H9 (cell line): ENCODE results near the gene MALT1. TPM values are rescaled to one million over a fixed set of nuclear protein-coding genes. Genes with fewer than 3 reads are reported as not detected.

Experiments
- DNase-seq: peaks from one replicate; pipeline ENCODE4 v3.0.0-alpha.2; 2017
- H2AFZ ChIP-seq: one replicate; pipeline ENCODE4 v1.6.1; 2013; ENCODE audit warnings: mild to moderate bottlenecking, low read length, control low read depth, moderate library complexity
- H2AK5ac ChIP-seq: 2 replicates; pipeline ENCODE4 v1.6.1; 2013; ENCODE audit warnings: low read length, control low read depth, mixed read lengths; ENCODE audit not compliant: insufficient read length
- H2BK120ac ChIP-seq: one replicate; pipeline ENCODE4 v1.6.1; 2013; ENCODE audit warnings: low read depth, mild to moderate bottlenecking, low read length, control low read depth, inconsistent platforms; ENCODE audit not compliant: poor library complexity, severe bottlenecking
- H2BK12ac ChIP-seq: 2 replicates; pipeline ENCODE4 v1.6.1; 2013; ENCODE audit warnings: low read length, control low read depth, mixed read lengths, low read depth; ENCODE audit not compliant: insufficient read length
- H2BK15ac ChIP-seq: 2 replicates; pipeline ENCODE4 v1.6.1; 2013; ENCODE audit warnings: low read depth, low read length, control low read depth
- H2BK20ac ChIP-seq: one replicate; pipeline ENCODE4 v1.6.1; 2013; ENCODE audit warnings: low read depth, mild to moderate bottlenecking, low read length, control low read depth, inconsistent platforms; ENCODE audit not compliant: poor library complexity, severe bottlenecking
- H2BK5ac ChIP-seq: 2 replicates; pipeline ENCODE4 v1.6.1; 2013; ENCODE audit warnings: low read length, control low read depth, mixed read lengths; ENCODE audit not compliant: insufficient read length
- H3K14ac ChIP-seq: 2 replicates; pipeline ENCODE4 v1.6.1; 2013; ENCODE audit warnings: low read length, control low read depth; ENCODE audit not compliant: insufficient read depth
- H3K18ac ChIP-seq: 2 replicates; pipeline ENCODE4 v1.6.1; 2013; ENCODE audit warnings: low read depth, mild to moderate bottlenecking, mixed read lengths, low read length, control low read depth; ENCODE audit not compliant: insufficient read length
- H3K23ac ChIP-seq: 2 replicates; pipeline ENCODE4 v1.6.1; 2013; ENCODE audit warnings: low read length, control low read depth, mixed read lengths, low read depth; ENCODE audit not compliant: insufficient read length
- H3K23me2 ChIP-seq: 2 replicates; pipeline ENCODE4 v1.6.1; 2013; ENCODE audit warnings: low read depth, mild to moderate bottlenecking, mixed read lengths, low read length, control low read depth; ENCODE audit not compliant: insufficient read length, poor library complexity, severe bottlenecking
- H3K27ac ChIP-seq: 2 replicates; pipeline ENCODE4 v1.5.1; 2013; ENCODE audit warnings: low read length, control low read depth, mixed read lengths, low read depth; ENCODE audit not compliant: insufficient read length
- H3K27me3 ChIP-seq: 2 replicates; pipeline ENCODE4 v1.6.1; 2013; ENCODE audit warnings: low read length, control low read depth, inconsistent platforms; ENCODE audit not compliant: insufficient read depth
- H3K4ac ChIP-seq: 2 replicates; pipeline ENCODE4 v1.6.1; 2013; ENCODE audit warnings: low read depth, mild to moderate bottlenecking, control low read depth, inconsistent platforms, low read length, moderate library complexity
- H3K4me1 ChIP-seq: 2 replicates; pipeline ENCODE4 v1.6.1; 2013; ENCODE audit warnings: low read length, control low read depth, inconsistent platforms; ENCODE audit not compliant: insufficient read depth
- H3K4me2 ChIP-seq: 2 replicates; pipeline ENCODE4 v1.6.1; 2013; ENCODE audit warnings: low read length, control low read depth, mixed read lengths; ENCODE audit not compliant: insufficient read length, insufficient read depth
- H3K56ac ChIP-seq: 2 replicates; pipeline ENCODE4 v1.6.1; 2013; ENCODE audit warnings: low read depth, mild to moderate bottlenecking, mixed read lengths, low read length, control low read depth; ENCODE audit not compliant: insufficient read length
- H3K79me1 ChIP-seq: 2 replicates; pipeline ENCODE4 v1.6.1; 2013; ENCODE audit warnings: low read depth, mild to moderate bottlenecking, moderate library complexity, low read length, control low read depth, inconsistent platforms; ENCODE audit not compliant: insufficient read depth, poor library complexity, severe bottlenecking
- H3K79me2 ChIP-seq: 2 replicates; pipeline ENCODE4 v1.6.1; 2013; ENCODE audit warnings: low read length, control low read depth, inconsistent platforms; ENCODE audit not compliant: insufficient read depth
- H3K9ac ChIP-seq: 2 replicates; pipeline ENCODE4 v1.6.1; 2013; ENCODE audit warnings: low read length, control low read depth, mixed read lengths; ENCODE audit not compliant: insufficient read length; ENCODE audit errors: extremely low read depth
- H3K9me3 ChIP-seq: one replicate; pipeline ENCODE4 v1.6.1; 2013; ENCODE audit warnings: low read depth, low read length, inconsistent platforms; ENCODE audit not compliant: control insufficient read depth
- H3T11ph ChIP-seq: one replicate; pipeline ENCODE4 v1.6.1; 2013; ENCODE audit warnings: mild to moderate bottlenecking, low read length, control low read depth, inconsistent platforms
- H4K20me1 ChIP-seq: one replicate; pipeline ENCODE4 v1.6.1; 2013; ENCODE audit not compliant: control insufficient read depth, insufficient read length, insufficient read depth
- H4K5ac ChIP-seq: 2 replicates; pipeline ENCODE4 v1.6.1; 2013; ENCODE audit warnings: low read depth, mild to moderate bottlenecking, mixed read lengths, low read length, control low read depth; ENCODE audit not compliant: insufficient read length
- H4K8ac ChIP-seq: replicated peaks from 2 replicates; pipeline ENCODE4 v1.6.1; 2013; ENCODE audit warnings: low read length, control low read depth, mixed read lengths, low read depth; ENCODE audit not compliant: insufficient read length
- H4K91ac ChIP-seq: 2 replicates; pipeline ENCODE4 v1.6.1; 2013; ENCODE audit warnings: low read depth, mild to moderate bottlenecking, moderate library complexity, mixed read lengths, low read length, control low read depth; ENCODE audit not compliant: insufficient read length
- H3K27ac Mint-ChIP-seq, 3 experiments: 2 replicates in 2 of 3; 3 replicates in 1 of 3; pipeline ENCODE4 v1.8.0; 2020 to 2021; ENCODE audit warnings: mixed read lengths in 3 of 3, mild to moderate bottlenecking in 1 of 3, moderate library complexity in 1 of 3
- H3K27me3 Mint-ChIP-seq: 2 replicates; pipeline ENCODE4 v1.8.0; 2021; ENCODE audit warnings: low read depth, mild to moderate bottlenecking, moderate library complexity, mixed read lengths
- H3K36me3 Mint-ChIP-seq, 3 experiments: 2 replicates in 2 of 3; 3 replicates in 1 of 3; pipeline ENCODE4 v1.8.0; 2020 to 2021; ENCODE audit warnings: low read depth in 3 of 3, mixed read lengths in 3 of 3; ENCODE audit not compliant: insufficient read depth in 1 of 3
- H3K4me1 Mint-ChIP-seq, 2 experiments: 2 replicates each; pipeline ENCODE4 v1.8.0; 2020; ENCODE audit warnings: mixed read lengths in 2 of 2
- H3K4me3 Mint-ChIP-seq, 2 experiments: 2 replicates in 1 of 2; 3 replicates in 1 of 2; pipeline ENCODE4 v1.8.0; 2020 to 2021; ENCODE audit warnings: mild to moderate bottlenecking in 2 of 2, mixed read lengths in 2 of 2, moderate library complexity in 1 of 2
- H3K9me3 Mint-ChIP-seq, 2 experiments: 2 replicates in 1 of 2; 3 replicates in 1 of 2; pipeline ENCODE4 v1.8.0; 2020; ENCODE audit warnings: mild to moderate bottlenecking in 2 of 2, mixed read lengths in 2 of 2, moderate library complexity in 1 of 2
- WGBS: extraction: QIAGEN DNeasy Blood & Tissue Kit; methylation state at CpG from one replicate; pipeline ENCODE4 v1.1.7; 2013; ENCODE audit warnings: missing lambda C conversion rate, low lambda C conversion rate, mixed read lengths; ENCODE audit not compliant: insufficient read length; ENCODE audit errors: extremely low coverage; 5-methylcytosine and 5-hydroxymethylcytosine counted together
- total RNA-seq: library from RNA; stranded (reverse); gene quantifications from 2 replicates; pipeline ENCODE4 v1.2.1, GENCODE V29; 2021
- TF ChIP-seq, protein P1 (sequence below): fragments of 200-600 bp; sonication (generic); conservative IDR thresholded peaks from 3 replicates; pipeline ENCODE4 v1.8.0; 2021; ENCODE audit warnings: antibody characterized with exemption, mild to moderate bottlenecking

Gene MALT1
- total RNA-seq, 1 experiment from 2014 or later: 18.1 TPM

DNA sequence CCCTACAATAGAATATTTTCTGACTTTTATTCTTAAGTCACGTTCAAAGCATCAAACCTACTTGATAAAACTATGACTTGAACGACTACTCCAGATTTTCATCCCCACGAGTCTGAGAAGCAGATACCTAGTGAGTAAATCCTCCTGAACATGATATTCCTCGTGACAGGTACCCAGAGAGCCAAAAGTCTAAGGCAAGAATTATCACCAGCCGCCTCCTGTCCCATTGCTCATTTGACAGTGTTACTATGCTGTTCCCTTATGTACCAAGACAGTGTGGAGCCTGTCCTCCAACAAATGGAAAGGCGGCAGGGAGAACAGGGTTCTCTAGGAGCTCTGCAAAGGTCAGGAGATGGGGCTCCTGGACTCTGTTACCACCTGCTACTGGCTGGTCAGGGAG is 34.1 kb upstream of the MALT1 start:
- Histone ChIP-seq H2BK15ac (no peak overlapping the region), H3K56ac (no peak overlapping the region), H2BK120ac (no peak overlapping the region), H3T11ph (no peak overlapping the region), H2BK5ac (no peak overlapping the region), H3K27ac (no peak overlapping the region), H4K20me1 (no peaks in the 10 kb centered on the region), H3K4ac (no peak overlapping the region), H3K27me3 (no peaks in the 10 kb centered on the region), H3K79me2 (no peaks in the 10 kb centered on the region), H2AK5ac (no peak overlapping the region), H3K9ac (no peak overlapping the region), H3K4me2 (no peak overlapping the region), H3K9me3 (no peaks in the 10 kb centered on the region), H4K5ac (no peak overlapping the region), H4K91ac (no peak overlapping the region), H3K4me1 (peaks cover 4% of the 10 kb centered on the region), H3K23ac (no peak overlapping the region), H4K8ac (no peak overlapping the region), H2BK12ac (no peak overlapping the region), H3K79me1 (no peaks in the 10 kb centered on the region), H3K23me2 (no peaks in the 10 kb centered on the region), H2BK20ac (no peak overlapping the region), H3K14ac (no peak overlapping the region), H2AFZ (no peak overlapping the region), H3K18ac (no peak overlapping the region)
- H3K9me3 Mint-ChIP-seq: no peaks in the 10 kb centered on the region
- H3K27me3 Mint-ChIP-seq: peaks cover 3% of the 10 kb centered on the region
- WGBS: no CpG with 5 or more reads among the region's 6 CpGs
- DNase-seq: no peak
- peaks cover 13% of the 10 kb centered on the region in 2 experiments for H3K4me1 Mint-ChIP-seq
- H3K4me3 Mint-ChIP-seq: no peak overlapping the region
- TF ChIP-seq, protein P1, sequence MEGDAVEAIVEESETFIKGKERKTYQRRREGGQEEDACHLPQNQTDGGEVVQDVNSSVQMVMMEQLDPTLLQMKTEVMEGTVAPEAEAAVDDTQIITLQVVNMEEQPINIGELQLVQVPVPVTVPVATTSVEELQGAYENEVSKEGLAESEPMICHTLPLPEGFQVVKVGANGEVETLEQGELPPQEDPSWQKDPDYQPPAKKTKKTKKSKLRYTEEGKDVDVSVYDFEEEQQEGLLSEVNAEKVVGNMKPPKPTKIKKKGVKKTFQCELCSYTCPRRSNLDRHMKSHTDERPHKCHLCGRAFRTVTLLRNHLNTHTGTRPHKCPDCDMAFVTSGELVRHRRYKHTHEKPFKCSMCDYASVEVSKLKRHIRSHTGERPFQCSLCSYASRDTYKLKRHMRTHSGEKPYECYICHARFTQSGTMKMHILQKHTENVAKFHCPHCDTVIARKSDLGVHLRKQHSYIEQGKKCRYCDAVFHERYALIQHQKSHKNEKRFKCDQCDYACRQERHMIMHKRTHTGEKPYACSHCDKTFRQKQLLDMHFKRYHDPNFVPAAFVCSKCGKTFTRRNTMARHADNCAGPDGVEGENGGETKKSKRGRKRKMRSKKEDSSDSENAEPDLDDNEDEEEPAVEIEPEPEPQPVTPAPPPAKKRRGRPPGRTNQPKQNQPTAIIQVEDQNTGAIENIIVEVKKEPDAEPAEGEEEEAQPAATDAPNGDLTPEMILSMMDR: no peak
- no peak overlapping the region for H3K27ac Mint-ChIP-seq
- no peaks in the 10 kb centered on the region for H3K36me3 Mint-ChIP-seq
